Liver (tissue), 9 donors: ENCODE measurements around the gene SLC2A5. TPM values are rescaled to one million over a fixed set of nuclear protein-coding genes. Genes with fewer than 3 reads are reported as not detected.

Experiments
- DNase-seq: peaks from one replicate; pipeline ENCODE4 v3.0.0-alpha.2; 2017; ENCODE audit warnings: low spot score
- H3K27ac ChIP-seq, 2 donors: one replicate each; pipeline ENCODE4 v1.7.0; 2013; ENCODE audit warnings: inconsistent platforms in 2 of 2, low read length in 2 of 2, control low read depth in 1 of 2, low read depth in 1 of 2, mild to moderate bottlenecking in 1 of 2
- H3K27me3 ChIP-seq, 4 donors: one replicate each; pipeline versions ENCODE4 v1.6.1 to v1.7.0; 2013; ENCODE audit warnings: low read length in 3 of 4, inconsistent platforms in 1 of 4, mild to moderate bottlenecking in 1 of 4, moderate library complexity in 1 of 4; ENCODE audit not compliant: control insufficient read depth in 4 of 4, insufficient read depth in 4 of 4
- H3K36me3 ChIP-seq, 4 donors: one replicate each; pipeline versions ENCODE4 v1.6.1 to v1.7.0; 2013; ENCODE audit warnings: low read length in 3 of 4, mild to moderate bottlenecking in 3 of 4, low read depth in 1 of 4, moderate library complexity in 1 of 4; ENCODE audit not compliant: control insufficient read depth in 4 of 4, insufficient read depth in 3 of 4
- H3K4me1 ChIP-seq, 4 donors: one replicate each; pipeline versions ENCODE4 v1.6.1 to v1.7.0; 2013; ENCODE audit warnings: low read length in 3 of 4, mild to moderate bottlenecking in 3 of 4, moderate library complexity in 1 of 4; ENCODE audit not compliant: control insufficient read depth in 4 of 4, insufficient read depth in 4 of 4
- H3K4me3 ChIP-seq, 3 donors: one replicate each; pipeline versions ENCODE4 v1.6.1 to v1.7.0; 2013; ENCODE audit warnings: low read length in 3 of 3, control low read depth in 1 of 3, low read depth in 1 of 3, mild to moderate bottlenecking in 1 of 3
- H3K9ac ChIP-seq, 2 donors: one replicate each; pipeline ENCODE4 v1.7.0; 2013; ENCODE audit warnings: low read length in 2 of 2, mild to moderate bottlenecking in 2 of 2, moderate library complexity in 2 of 2, control low read depth in 1 of 2, low read depth in 1 of 2
- H3K9me3 ChIP-seq, 4 donors: one replicate each; pipeline versions ENCODE4 v1.6.1 to v1.7.0; 2013; ENCODE audit warnings: low read length in 3 of 4; ENCODE audit not compliant: control insufficient read depth in 4 of 4
- ATF3 ChIP-seq: IDR thresholded peaks from 2 replicates; pipeline ENCODE4 v1.6.1; 2016; ENCODE audit warnings: antibody characterized with exemption
- EGR1 ChIP-seq, 2 donors: IDR thresholded peaks; 2 replicates each; pipeline ENCODE4 v1.6.1; 2016 to 2018; ENCODE audit warnings: antibody characterized with exemption in 2 of 2, low read depth in 2 of 2
- FOXA1 ChIP-seq: IDR thresholded peaks from 2 replicates; pipeline ENCODE4 v1.6.1; 2016; ENCODE audit warnings: antibody characterized with exemption
- FOXA2 ChIP-seq: IDR thresholded peaks from 2 replicates; pipeline ENCODE4 v1.6.1; 2016; ENCODE audit warnings: antibody characterized with exemption
- GABPA ChIP-seq, 2 donors: IDR thresholded peaks in 1 of 2; conservative IDR thresholded peaks in 1 of 2; 2 replicates each; pipeline ENCODE4 v1.6.1; 2016; ENCODE audit warnings: antibody characterized with exemption in 2 of 2, mild to moderate bottlenecking in 1 of 2, moderate library complexity in 1 of 2
- HNF4A ChIP-seq, 2 donors: conservative IDR thresholded peaks; 2 replicates each; pipeline ENCODE4 v1.6.1; 2016; ENCODE audit warnings: antibody characterized with exemption in 2 of 2, mild to moderate bottlenecking in 2 of 2
- HNF4G ChIP-seq: IDR thresholded peaks from 2 replicates; pipeline ENCODE4 v1.6.1; 2016; ENCODE audit warnings: antibody characterized with exemption
- NR2F2 ChIP-seq: IDR thresholded peaks from 2 replicates; pipeline ENCODE4 v1.6.1; 2016; ENCODE audit warnings: antibody characterized with exemption
- RAD21 ChIP-seq, 2 donors: IDR thresholded peaks; 2 replicates each; pipeline ENCODE4 v1.6.1; 2016; ENCODE audit warnings: antibody characterized with exemption in 2 of 2, mild to moderate bottlenecking in 2 of 2
- RXRA ChIP-seq, 2 donors: IDR thresholded peaks; 2 replicates each; pipeline ENCODE4 v1.6.1; 2017 to 2018; ENCODE audit warnings: antibody characterized with exemption in 2 of 2, mild to moderate bottlenecking in 1 of 2
- SP1 ChIP-seq: IDR thresholded peaks from 2 replicates; pipeline ENCODE4 v1.6.1; 2018; ENCODE audit warnings: antibody characterized with exemption, mild to moderate bottlenecking
- TAF1 ChIP-seq: conservative IDR thresholded peaks from 2 replicates; pipeline ENCODE4 v1.6.1; 2016; ENCODE audit warnings: antibody characterized with exemption, mild to moderate bottlenecking
- YY1 ChIP-seq: IDR thresholded peaks from 2 replicates; pipeline ENCODE4 v1.6.1; 2016; ENCODE audit warnings: antibody characterized with exemption, mild to moderate bottlenecking
- ZBTB33 ChIP-seq: IDR thresholded peaks from 2 replicates; pipeline ENCODE4 v1.6.1; 2016; ENCODE audit warnings: antibody characterized with exemption
- WGBS: extraction: QIAGEN DNeasy Blood & Tissue Kit; methylation state at CpG from one replicate; pipeline ENCODE4 v1.1.7; 2013; 5-methylcytosine and 5-hydroxymethylcytosine counted together
- polyA plus RNA-seq, 2 donors: library from polyadenylated mRNA; stranded (reverse) in 1 of 2; unstranded in 1 of 2; fragments of 200-250 nt in 1 of 2; fragments of >200 nt in 1 of 2; fragmentation: Nextera tagmentation in 1 of 2; extraction: Ambion mirVana in 1 of 2; gene quantifications; one replicate each; pipeline versions ENCODE4 v1.2.1 to v1.2.3, GENCODE V29; 2013 to 2015
- total RNA-seq, 2 donors: library from RNA; depleted of rRNA; stranded (reverse); fragments of >200 nt; gene quantifications; one replicate each; pipeline ENCODE4 v1.2.3, GENCODE V29; 2014
- TF ChIP-seq, protein P1 (sequence below): IDR thresholded peaks from 2 replicates; pipeline ENCODE4 v1.6.1; 2016; ENCODE audit warnings: antibody characterized with exemption, mild to moderate bottlenecking
- TF ChIP-seq, protein P2 (sequence below): IDR thresholded peaks from 2 replicates; pipeline ENCODE4 v1.6.1; 2016; ENCODE audit warnings: antibody characterized with exemption
- TF ChIP-seq, protein P3 (sequence below): fragments of 150-350 bp; IDR thresholded peaks from 2 replicates; pipeline ENCODE4 v1.5.1; 2017; ENCODE audit warnings: improper control_type of control experiment, low read depth, low read length; ENCODE audit not compliant: missing input control
- donor health status: healthy.
- donor health status: healthy.
- donor health status: healthy.
- donor health status: healthy.
- donor health status: healthy.

The SLC2A5 gene
- total and polyA plus RNA-seq, 4 donors: 0.07 to 1.6 (median 0.13) TPM

DNA sequence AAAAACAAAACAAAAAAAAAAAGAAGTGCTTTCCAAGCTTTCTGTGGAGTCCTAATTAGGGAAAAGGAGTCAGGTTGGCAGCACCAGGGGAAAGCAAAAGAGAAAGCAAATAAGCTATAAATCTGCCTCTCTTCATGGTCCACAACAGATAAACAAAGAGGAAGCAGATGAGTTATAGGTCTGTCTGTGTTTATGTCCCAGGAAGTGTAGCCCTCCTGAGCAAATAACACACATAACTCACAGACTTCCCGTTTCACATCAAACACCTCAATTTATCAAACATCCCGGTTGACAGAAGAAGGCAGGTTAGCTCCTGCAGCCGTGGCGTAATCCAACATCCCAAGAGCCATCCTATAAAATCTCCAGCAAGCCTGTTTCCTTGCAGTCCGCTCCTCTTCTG is 5.6 kb upstream of the SLC2A5 start:
- Histone ChIP-seq H3K9ac (no peak overlapping the region), H3K9me3 (no peaks in the 10 kb centered on the region), H3K36me3 (no peaks in the 10 kb centered on the region), H3K4me1 (no peaks in the 10 kb centered on the region), H3K4me3 (no peak overlapping the region), H3K27me3 (no peaks in the 10 kb centered on the region), H3K27ac (no peak overlapping the region)
- DNase-seq: no peak
- TF ChIP-seq, protein P1, sequence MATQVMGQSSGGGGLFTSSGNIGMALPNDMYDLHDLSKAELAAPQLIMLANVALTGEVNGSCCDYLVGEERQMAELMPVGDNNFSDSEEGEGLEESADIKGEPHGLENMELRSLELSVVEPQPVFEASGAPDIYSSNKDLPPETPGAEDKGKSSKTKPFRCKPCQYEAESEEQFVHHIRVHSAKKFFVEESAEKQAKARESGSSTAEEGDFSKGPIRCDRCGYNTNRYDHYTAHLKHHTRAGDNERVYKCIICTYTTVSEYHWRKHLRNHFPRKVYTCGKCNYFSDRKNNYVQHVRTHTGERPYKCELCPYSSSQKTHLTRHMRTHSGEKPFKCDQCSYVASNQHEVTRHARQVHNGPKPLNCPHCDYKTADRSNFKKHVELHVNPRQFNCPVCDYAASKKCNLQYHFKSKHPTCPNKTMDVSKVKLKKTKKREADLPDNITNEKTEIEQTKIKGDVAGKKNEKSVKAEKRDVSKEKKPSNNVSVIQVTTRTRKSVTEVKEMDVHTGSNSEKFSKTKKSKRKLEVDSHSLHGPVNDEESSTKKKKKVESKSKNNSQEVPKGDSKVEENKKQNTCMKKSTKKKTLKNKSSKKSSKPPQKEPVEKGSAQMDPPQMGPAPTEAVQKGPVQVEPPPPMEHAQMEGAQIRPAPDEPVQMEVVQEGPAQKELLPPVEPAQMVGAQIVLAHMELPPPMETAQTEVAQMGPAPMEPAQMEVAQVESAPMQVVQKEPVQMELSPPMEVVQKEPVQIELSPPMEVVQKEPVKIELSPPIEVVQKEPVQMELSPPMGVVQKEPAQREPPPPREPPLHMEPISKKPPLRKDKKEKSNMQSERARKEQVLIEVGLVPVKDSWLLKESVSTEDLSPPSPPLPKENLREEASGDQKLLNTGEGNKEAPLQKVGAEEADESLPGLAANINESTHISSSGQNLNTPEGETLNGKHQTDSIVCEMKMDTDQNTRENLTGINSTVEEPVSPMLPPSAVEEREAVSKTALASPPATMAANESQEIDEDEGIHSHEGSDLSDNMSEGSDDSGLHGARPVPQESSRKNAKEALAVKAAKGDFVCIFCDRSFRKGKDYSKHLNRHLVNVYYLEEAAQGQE: no peak
- TF ChIP-seq, protein P2, sequence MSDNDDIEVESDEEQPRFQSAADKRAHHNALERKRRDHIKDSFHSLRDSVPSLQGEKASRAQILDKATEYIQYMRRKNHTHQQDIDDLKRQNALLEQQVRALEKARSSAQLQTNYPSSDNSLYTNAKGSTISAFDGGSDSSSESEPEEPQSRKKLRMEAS: no peak
- TF ChIP-seq ATF3: no peak
- no peak for TF ChIP-seq ZBTB33
- no peak for TF ChIP-seq RXRA (IDR thresholded peaks at IDR 0.05)
- no peak for TF ChIP-seq TAF1
- TF ChIP-seq EGR1 (IDR thresholded peaks at IDR 0.05; ENCODE audit: low read depth in 2 of 2): no peak
- TF ChIP-seq HNF4A (conservative IDR thresholded peaks at IDR 0.05): no peak
- no peak for TF ChIP-seq NR2F2
- TF ChIP-seq FOXA1: no peak
- no peak for TF ChIP-seq GABPA (IDR thresholded peaks at IDR 0.05 in 1 of 2, conservative IDR thresholded peaks at IDR 0.05 in 1 of 2)
- TF ChIP-seq, protein P3, sequence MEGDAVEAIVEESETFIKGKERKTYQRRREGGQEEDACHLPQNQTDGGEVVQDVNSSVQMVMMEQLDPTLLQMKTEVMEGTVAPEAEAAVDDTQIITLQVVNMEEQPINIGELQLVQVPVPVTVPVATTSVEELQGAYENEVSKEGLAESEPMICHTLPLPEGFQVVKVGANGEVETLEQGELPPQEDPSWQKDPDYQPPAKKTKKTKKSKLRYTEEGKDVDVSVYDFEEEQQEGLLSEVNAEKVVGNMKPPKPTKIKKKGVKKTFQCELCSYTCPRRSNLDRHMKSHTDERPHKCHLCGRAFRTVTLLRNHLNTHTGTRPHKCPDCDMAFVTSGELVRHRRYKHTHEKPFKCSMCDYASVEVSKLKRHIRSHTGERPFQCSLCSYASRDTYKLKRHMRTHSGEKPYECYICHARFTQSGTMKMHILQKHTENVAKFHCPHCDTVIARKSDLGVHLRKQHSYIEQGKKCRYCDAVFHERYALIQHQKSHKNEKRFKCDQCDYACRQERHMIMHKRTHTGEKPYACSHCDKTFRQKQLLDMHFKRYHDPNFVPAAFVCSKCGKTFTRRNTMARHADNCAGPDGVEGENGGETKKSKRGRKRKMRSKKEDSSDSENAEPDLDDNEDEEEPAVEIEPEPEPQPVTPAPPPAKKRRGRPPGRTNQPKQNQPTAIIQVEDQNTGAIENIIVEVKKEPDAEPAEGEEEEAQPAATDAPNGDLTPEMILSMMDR: no peak
- TF ChIP-seq YY1: no peak
- no peak for TF ChIP-seq RAD21 (IDR thresholded peaks at IDR 0.05)
- no peak for TF ChIP-seq SP1
- 47% methylated on average over 5 of the region's 5 CpGs for WGBS

GRCh38 chr1:9073143-9073542 is 3.7 kb upstream of the SLC2A5 start:
- Histone ChIP-seq H3K36me3 (no peaks in the 10 kb centered on the region), H3K27me3 (no peaks in the 10 kb centered on the region), H3K4me3 (no peak overlapping the region), H3K9me3 (no peaks in the 10 kb centered on the region), H3K27ac (no peak overlapping the region), H3K9ac (no peak overlapping the region), H3K4me1 (no peaks in the 10 kb centered on the region)
- 88% methylated on average over 3 of the region's 3 CpGs for WGBS
- TF ChIP-seq RXRA (IDR thresholded peaks at IDR 0.05) (no peak), EGR1 (IDR thresholded peaks at IDR 0.05; ENCODE audit: low read depth in 2 of 2) (no peak), FOXA2 (no peak), GABPA (IDR thresholded peaks at IDR 0.05 in 1 of 2, conservative IDR thresholded peaks at IDR 0.05 in 1 of 2) (no peak), HNF4A (conservative IDR thresholded peaks at IDR 0.05) (no peak), ATF3 (no peak), HNF4G (no peak)
- TF ChIP-seq, protein P3: no peak
- TF ChIP-seq, protein P1: no peak
- no peak for DNase-seq
